ENCODE measurements around the gene CERK. TPM values are rescaled to one million over a fixed set of nuclear protein-coding genes. Genes with fewer than 3 reads are reported as not detected.

Gene CERK
- total RNA-seq, 1 donor from 2014 or later = 29.5 TPM

DNA sequence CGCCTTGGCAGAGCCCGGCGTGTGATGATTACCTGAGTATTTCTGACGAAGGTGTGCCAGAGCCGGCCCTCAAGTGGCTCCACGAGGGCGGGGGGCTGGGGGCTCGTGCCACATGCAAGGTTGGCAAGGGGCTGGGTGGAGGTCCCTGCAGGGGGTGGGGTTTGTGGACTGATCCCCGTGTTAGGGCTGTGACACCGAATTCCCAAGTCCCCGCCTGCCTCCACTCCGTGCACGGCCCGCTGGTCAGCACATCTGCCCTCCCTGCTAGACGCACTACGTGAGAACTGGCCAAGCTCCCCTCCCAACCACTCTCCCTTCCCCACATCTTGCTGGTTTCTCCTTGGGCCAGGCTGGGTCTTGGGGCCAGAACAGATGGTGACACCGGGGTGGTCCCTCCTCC, 83.6 kb downstream of the CERK start:
- DNase-seq (ENCODE audit: low read depth) (no peak), FAIRE-seq (no peak)
- no peak overlapping the region for H3K4me3 ChIP-seq (ENCODE audit: low read depth, low read length)

DNA sequence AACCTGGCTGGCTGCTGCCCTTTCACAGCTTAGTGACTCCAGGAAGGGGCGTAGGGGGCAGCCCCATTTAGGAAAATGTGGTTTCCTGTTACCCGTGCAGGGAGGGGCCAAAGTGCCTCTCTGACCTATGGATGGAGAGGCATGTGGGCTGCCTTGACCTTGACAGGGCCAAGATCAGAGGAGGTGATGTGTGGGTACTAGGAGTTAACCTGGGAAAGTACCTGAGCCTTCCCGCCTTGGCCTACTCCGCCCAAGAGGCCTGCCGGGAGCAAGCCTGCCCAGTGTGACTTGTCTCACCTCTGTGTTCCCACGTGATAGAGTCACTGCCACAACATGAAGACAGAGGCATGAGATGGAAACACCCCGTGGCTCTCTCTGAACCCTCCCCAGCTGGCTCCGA, 84.5 kb downstream of the CERK start:
- DNase-seq (ENCODE audit: low read depth) (no peak), FAIRE-seq (no peak)
- no peaks in the 10 kb centered on the region for H3K36me3 ChIP-seq (ENCODE audit: control insufficient read depth, insufficient read depth, low read length)
- H3K4me3 ChIP-seq (ENCODE audit: low read depth, low read length) = no peak overlapping the region
- peaks cover 2% of the 10 kb centered on the region for H3K27me3 ChIP-seq (ENCODE audit: control insufficient read depth, insufficient read depth, low read length)
- TF ChIP-seq, protein P1, sequence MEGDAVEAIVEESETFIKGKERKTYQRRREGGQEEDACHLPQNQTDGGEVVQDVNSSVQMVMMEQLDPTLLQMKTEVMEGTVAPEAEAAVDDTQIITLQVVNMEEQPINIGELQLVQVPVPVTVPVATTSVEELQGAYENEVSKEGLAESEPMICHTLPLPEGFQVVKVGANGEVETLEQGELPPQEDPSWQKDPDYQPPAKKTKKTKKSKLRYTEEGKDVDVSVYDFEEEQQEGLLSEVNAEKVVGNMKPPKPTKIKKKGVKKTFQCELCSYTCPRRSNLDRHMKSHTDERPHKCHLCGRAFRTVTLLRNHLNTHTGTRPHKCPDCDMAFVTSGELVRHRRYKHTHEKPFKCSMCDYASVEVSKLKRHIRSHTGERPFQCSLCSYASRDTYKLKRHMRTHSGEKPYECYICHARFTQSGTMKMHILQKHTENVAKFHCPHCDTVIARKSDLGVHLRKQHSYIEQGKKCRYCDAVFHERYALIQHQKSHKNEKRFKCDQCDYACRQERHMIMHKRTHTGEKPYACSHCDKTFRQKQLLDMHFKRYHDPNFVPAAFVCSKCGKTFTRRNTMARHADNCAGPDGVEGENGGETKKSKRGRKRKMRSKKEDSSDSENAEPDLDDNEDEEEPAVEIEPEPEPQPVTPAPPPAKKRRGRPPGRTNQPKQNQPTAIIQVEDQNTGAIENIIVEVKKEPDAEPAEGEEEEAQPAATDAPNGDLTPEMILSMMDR (IDR thresholded peaks at IDR 0.05; ENCODE audit: insufficient read depth, low read length, severe bottlenecking) = no peak

More for the DNA sequence above, 83.6 kb downstream of the CERK start:
- H3K36me3 ChIP-seq (ENCODE audit: control insufficient read depth, insufficient read depth, low read length) = no peaks in the 10 kb centered on the region
- H3K27me3 ChIP-seq (ENCODE audit: control insufficient read depth, insufficient read depth, low read length) = peaks cover 2% of the 10 kb centered on the region
- TF ChIP-seq, protein P1 (IDR thresholded peaks at IDR 0.05; ENCODE audit: insufficient read depth, low read length, severe bottlenecking) = no peak

DNA sequence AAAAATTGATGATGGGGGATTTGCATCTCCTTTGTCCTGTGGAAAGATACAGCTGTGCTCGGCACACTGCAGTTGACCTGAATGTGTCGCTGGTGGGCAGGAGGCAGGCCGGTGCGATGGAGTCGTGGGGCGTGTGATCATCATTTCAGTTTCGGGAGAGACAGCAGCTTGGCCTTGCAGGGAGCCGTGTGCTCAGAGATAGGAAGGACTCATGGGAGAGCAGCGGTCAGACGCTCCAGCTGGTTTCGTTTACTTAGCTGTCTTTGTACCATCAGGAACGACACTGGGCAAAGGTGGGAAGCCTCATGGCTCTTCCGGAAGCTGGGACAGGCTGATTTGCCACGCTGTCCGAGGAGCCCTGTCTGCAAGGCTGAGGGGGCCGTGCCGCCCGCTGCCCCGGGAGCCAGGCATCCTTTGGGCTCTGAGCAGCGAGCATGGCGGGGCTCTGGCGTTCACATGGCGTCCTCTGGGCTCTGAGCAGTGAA, 85.2 kb downstream of the CERK start:
- no peaks in the 10 kb centered on the region for H3K36me3 ChIP-seq (ENCODE audit: control insufficient read depth, insufficient read depth, low read length)
- TF ChIP-seq, protein P1 (IDR thresholded peaks at IDR 0.05; ENCODE audit: insufficient read depth, low read length, severe bottlenecking) = no peak
- H3K27me3 ChIP-seq (ENCODE audit: control insufficient read depth, insufficient read depth, low read length) = peaks cover 2% of the 10 kb centered on the region
- FAIRE-seq = peak; percentile 62
- DNase-seq (ENCODE audit: low read depth) = no peak
- no peak overlapping the region for H3K4me3 ChIP-seq (ENCODE audit: low read depth, low read length)

DNA sequence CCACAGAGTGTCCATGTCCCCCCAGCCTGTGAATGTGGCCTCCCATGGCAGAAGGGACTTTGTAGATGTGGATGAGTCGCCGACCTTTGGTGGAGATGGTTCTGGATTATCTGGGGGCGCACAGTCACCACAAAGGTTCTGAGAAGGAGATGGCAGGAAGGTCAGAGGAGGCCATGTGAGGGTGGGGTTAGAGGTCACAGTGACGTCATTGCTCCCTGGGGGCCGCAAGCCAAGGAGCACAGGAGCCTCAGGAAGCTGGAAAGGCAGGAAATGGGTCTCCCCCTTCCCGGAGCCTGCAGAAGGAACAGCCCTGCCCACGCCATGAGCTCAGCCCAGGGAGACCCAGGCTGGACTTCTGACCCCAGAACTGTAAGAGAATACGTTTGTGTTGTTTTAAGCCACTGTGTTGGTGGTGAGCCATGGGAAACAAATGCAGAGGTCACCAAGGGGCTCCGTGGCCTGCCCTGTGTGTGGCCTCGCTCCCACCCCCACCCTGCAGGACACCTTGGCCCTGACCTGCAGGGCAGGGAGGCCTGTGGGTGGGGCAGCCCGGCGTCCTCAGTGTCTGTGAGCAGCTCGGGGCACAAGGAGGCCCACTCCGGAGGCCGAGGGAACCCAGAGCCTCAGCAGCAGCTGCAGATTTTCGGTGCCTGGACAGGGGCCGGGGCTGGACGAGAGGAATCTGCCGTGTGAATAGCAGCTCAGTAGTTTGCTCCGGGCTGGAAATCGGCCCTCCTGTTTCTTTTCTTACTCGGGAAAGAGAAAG, 85.8 kb downstream of the CERK start:
- TF ChIP-seq, protein P1 (IDR thresholded peaks at IDR 0.05; ENCODE audit: insufficient read depth, low read length, severe bottlenecking) = no peak
- no peak overlapping the region for H3K4me3 ChIP-seq (ENCODE audit: low read depth, low read length)
- DNase-seq (ENCODE audit: low read depth) = no peak
- H3K36me3 ChIP-seq (ENCODE audit: control insufficient read depth, insufficient read depth, low read length) = no peaks in the 10 kb centered on the region
- H3K27me3 ChIP-seq (ENCODE audit: control insufficient read depth, insufficient read depth, low read length) = peaks cover 2% of the 10 kb centered on the region
- no peak for FAIRE-seq

DNA sequence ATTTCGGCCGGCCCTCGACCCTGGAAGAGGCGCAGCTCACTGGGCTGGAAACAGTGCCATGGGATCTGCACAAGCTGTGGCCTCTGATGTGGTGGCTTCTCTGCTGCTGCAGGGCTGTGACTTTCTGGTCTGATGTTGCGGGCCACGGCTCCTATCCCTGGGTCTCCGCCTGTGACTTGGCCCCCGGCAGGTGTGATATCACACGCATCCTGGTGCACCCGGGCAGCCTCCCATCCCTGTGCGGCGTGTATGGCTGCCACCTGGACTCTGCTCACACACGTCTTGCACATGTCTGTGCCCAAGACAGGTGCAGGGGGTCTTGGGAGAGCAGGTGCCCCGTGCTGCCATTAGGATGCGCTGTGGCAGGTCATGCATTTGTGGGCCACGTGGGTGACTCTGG, 86.7 kb downstream of the CERK start:
- H3K4me3 ChIP-seq (ENCODE audit: low read depth, low read length) = no peak overlapping the region
- H3K36me3 ChIP-seq (ENCODE audit: control insufficient read depth, insufficient read depth, low read length) = no peaks in the 10 kb centered on the region
- FAIRE-seq = no peak
- TF ChIP-seq, protein P1 (IDR thresholded peaks at IDR 0.05; ENCODE audit: insufficient read depth, low read length, severe bottlenecking) = no peak
- peaks cover 2% of the 10 kb centered on the region for H3K27me3 ChIP-seq (ENCODE audit: control insufficient read depth, insufficient read depth, low read length)
- no peak for DNase-seq (ENCODE audit: low read depth)
